HG03039 (cell line): ENCODE measurements around the gene TGM3.

ENCODE experiments used
- ATAC-seq: cut with Tn5 transposase; IDR thresholded peaks from one replicate; pipeline ENCODE4 v1.9.1; 2021; ENCODE audit warnings: mild to moderate bottlenecking, moderate library complexity; ENCODE audit not compliant: unreplicated experiment

TGM3 gene

DNA sequence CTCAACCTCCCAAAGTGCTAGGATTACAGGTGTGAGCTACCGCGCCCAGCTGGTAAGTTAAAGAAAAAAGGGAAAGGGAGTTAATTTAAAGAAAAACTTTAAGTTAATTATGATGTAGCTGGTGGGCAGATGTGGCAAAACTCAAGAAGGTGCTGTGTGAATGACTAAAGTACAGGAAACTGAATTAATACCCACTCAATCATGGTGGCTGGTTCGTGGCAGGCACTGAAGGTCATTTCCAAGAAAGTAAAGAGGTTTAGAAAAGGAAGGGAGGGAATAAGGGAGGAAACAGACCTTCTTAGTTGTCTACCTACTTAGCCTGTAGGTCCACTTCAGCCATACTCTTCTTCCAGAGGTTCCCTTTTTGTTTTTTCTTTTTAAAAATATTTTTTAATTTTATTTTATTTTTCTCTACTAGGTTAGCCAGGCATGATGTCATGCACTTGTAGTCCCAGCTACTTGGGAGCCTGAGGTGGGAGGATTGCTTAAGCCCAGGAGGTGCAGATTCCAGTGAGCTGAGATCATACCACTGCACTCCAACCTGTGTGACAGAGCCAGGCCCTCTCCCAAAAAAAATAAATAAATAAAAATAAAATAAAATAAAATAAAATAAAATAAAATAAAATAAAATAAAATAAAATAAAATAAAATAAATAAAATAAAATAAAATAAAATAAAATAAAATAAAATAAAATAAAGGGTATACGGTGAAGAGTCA is 11.9 kb upstream of the TGM3 start:
- no peak for ATAC-seq

DNA sequence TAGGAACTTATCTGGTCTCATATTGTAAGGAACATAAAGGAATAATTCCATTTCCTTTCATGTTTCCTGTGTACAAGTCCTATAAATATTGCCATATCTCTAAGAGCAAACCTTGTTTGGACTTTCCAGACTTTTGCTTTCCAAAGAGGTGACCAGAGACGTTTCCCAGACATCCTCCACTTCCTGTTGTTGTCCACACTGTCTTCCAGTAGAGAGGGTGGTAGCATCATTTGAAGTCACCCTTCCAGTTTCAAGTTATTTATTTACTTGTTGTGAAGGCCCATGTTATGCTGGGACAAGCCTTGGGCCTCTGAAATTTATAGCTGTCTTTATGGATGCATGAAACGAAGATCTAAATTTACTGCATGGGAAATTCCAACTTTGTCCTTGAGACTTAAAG is 10.6 kb upstream of the TGM3 start:
- ATAC-seq, result no peak

DNA sequence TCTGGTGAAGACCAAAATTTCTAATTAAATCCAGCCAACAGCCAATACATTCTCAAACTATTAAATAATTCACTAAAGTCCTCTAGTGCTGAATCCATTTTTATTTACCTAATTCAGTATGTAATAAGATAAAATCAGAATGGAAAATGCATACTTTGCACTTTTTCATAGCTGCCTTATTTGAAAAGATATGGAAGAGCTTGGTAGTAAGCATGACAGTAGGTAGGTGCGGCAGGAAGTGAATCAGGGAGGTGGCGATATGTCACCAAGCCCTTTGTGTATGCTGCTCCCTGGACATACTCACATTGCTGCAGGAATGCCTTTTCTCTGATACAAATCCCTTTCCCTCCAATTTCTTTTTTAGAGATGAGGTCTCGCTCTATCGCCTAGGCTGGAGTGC is 10.2 kb upstream of the TGM3 start:
- ATAC-seq, result no peak

DNA sequence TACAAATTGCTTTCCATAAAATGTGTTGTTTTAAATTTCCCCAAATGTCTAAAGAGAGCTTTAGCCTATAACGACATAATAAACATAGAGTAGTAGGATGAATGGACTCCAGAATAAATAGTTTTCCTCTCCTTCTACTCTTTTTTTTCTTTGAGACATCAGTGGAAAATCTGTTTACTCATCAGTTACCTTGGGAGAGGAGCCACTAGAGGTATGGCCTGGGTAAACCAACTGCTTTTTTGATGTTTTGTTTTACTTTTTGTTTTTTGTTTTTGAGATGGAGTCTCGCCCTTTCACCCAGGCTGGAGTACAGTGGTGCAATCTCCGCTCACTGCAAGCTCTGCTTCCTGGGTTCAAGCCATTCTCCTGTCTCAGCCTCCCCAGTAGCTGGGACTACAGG is 8.3 kb upstream of the TGM3 start:
- ATAC-seq, result no peak

DNA sequence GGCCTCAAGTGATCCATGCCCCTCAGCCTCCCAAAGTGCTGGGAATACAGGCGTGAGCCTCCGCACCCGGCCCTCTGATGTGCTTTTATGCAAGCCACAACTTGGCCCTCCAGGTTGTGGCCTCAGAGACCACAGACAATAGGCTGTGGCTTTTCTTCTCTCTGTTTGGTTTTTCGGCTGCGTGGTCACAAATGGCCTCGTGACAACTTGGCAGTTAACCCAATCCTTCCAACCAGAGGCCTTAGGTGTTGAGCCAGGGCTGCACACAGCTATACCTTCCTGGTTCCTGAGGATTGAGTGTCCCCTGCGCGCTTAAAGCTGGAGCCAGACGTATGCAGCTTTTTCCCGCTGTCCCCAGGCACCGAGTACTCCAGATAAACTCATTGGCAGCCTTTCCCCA is 6.3 kb upstream of the TGM3 start:
- ATAC-seq, result no peak

DNA sequence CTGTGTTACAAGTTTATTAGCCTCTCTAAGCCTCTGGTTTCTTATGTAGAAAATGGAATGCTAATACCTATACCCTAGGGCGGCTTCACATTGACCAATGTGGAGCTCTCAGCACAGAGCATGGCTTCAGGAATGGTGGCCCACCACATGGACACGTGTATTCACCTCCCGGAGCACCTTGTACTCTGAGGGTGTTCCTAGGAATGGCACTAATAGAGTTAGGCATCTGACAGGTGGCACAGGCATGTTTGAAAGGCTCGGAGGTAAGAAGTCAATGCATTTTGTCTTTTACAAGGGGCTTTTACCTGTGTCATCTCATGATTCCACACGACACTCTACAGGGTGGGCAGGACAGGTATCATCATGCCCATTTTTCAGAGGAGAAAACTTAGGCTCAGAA is 5.3 kb upstream of the TGM3 start:
- no peak for ATAC-seq

DNA sequence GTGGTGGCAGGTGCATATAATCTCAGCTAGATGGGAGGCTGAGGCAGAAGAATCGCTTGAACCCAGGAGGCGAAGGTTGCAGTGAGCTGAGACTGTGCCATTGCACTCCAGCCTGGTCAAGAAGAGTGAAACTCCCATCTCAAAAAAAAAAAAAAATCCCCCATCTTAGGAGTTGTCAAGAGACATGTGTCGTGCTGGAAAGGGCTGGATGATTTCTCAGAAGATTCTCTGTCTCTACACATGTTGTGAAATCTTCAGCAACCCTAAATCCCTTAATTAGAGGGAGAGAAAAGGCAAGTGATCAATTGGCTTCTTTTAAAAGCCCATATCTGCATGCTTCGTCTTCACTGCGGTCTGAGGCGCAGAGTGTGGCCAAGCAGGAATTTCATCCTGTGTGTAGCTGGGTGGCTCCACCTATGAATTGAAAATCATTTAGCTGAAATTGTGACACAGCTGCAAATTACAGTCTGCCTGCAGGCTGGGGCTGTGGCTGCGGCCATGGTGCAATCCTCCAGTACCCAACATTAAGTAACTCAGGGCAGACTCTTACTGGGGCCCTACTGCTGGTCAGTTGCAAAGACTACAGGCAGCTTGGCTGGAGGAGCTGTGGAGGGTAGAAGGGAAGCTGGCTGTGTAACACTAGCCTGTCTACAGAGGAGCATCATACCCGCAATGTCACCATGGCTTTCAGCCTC is 3.2 kb upstream of the TGM3 start:
- ATAC-seq, result no peak

DNA sequence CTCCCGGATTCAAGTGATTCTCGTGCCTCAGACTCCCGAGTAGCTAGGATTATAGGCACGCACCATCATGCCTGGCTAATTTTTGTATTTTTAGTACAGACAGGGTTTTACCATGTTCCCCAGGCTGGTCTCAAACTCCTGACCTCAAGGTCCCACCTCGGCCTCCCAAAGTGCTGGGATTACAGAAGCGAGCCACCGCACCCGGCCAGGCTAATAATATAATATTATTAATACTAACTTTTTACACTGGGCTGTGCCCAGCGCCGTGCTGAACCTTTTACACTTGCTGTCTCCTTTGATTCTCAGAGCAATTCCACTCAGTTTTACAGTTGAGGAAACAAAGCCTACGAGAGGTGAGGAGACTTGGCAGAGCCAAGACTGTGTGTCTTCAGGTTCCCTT is 2.3 kb upstream of the TGM3 start:
- ATAC-seq, result no peak

DNA sequence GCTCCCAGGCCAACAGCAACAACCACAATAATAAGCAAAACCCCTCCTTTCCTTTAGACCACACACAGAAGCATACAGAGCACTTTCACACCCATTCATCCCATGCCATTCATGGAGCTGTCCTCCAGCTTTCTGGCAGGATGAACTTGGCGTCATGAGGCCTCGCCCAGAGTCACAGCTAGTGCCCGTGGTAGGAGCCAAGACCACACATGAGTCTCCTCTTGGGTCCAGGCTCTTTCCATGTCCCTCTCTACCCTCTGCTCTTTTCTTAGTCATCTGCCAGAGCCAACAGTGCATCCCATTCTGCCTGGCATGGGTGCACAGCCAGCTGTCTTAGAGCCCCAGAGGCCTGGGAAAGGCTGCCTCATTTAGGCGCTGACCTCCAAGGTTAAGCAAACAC is 1.8 kb upstream of the TGM3 start:
- ATAC-seq, result no peak

DNA sequence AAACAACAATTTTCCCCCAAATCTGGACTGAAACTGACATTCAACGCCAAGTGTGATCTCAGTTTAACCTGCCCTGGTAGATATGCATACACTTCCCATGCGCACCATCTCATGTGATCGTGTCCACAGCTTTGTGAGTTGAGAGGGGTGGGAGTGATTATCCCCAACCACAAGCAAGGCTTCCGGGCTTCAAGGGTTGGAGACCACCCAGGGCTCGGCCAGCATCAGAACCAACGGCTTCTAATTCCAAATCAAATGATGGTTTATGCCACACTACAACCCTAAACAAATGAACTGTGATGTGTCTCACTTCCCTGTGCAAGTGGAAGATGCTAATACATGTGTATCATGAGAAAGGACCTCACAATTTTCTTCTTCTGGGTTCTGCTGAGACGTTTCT is 515 bp upstream of the TGM3 start:
- no peak for ATAC-seq

DNA sequence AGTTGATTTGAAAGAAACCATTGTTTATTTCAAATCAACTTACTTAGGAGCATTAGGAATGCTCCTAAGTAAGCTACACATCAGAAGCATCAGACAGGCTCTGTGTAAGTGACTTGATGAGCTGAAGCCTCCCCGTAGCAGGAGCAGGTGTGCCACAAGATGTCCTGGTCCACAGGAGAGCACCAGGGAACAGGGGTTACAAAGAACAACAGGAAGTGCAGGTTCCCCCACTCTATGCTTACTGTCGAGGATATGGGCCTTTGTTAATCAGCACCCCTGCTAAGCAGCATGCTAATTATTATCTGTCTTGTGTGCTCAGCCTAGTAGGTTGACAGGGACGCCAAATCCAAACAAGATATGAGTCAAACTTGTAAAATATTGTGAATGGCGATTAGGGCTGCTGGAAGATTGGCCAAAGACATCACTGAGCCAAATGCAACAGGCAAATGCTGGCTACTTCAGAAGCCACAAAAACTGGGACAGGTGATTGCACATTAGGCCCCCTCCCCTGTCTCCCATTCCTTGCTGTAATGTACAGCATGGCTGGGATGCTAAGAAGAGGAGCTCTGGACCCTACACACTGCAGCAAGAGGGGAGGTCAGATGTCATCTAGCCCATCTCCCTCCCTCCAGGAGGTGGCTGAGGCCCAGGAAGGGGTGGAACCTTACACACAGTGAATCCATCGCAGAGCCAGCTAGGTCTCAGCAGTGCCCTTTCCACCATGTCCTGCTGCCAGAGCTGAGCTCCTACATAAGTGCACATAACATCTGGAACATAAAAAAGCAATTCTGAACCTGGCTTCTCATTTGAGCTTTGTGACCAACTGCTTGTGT is 939 bp downstream of the TGM3 start:
- ATAC-seq, result no peak

DNA sequence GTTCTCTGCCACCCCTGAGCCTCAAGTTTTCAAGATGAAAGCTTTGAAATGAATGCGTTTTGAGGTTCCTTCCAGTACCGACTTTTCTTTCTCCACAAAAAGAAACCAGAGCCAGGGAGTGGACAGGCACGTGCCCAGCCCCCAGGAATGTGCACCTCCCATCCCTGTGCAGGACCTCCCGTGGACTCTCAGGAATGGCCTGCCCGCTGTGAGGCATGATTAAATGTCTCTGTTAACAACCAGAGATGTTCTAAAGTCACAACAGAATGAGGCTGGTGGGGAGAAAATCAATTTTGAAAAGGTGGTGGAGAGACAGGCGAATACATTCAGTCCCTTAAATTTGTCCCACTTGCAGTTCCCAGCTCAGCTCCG is 1.5 kb downstream of the TGM3 start:
- ATAC-seq, result no peak

DNA sequence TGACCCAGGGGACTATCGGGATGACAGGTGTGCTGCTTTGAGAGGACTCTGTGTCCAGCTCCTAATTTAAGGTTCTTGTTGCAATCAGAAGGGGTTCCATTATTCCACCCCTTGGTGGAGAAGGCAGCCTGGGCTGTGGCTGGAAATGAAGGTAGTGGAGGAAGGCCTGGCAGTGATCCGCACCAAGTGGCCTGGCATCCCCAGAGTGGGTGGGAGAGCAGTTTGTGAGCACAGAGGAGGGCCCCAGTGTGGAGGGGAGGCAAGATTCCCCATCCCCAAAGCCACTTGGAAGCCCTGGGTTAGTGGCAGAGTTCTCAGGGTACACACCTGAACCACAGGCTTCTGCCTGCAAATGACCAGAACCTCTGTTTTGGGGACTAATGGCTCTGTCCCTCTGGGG is 2.3 kb downstream of the TGM3 start:
- no peak for ATAC-seq

DNA sequence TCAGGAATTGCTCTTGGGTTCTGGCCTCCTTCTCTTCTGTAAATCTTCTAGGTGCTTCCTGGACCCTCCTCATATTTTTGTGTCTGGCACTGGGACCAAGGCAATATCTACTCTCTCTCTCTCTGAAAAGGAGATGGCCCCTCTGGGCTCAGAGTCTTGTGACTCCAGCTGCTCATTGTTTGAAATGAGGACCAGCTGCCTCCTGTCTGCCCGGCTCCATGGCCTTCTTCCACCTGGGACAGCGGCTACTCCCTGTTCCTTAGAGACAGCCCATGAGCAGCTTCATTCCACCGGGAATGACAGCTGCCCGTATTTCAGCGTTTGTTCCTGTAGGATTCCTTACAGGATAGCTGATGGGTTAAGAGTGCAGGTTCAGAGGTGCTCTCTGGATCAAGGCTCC is 2.9 kb downstream of the TGM3 start:
- no peak for ATAC-seq

DNA sequence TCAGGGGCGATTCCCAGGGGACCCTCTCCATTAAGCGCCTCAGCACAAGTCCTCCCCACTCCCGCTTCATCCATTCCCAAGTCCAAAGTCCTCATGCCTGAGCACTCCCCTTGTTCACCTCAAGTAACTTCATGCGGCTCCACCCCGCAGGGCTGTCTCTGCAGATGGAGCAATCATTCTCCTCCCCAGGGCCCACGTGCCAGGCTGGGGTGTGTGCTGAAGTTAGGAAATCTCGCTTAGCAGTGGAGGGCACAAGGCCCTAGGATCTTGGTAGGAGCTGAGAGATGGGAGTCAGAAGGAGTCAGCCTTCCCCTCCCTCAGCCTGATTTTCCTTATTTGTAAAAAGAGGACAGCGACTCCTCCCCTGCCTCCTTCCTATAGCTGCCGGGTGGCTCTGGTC is 3.5 kb downstream of the TGM3 start:
- no peak for ATAC-seq

DNA sequence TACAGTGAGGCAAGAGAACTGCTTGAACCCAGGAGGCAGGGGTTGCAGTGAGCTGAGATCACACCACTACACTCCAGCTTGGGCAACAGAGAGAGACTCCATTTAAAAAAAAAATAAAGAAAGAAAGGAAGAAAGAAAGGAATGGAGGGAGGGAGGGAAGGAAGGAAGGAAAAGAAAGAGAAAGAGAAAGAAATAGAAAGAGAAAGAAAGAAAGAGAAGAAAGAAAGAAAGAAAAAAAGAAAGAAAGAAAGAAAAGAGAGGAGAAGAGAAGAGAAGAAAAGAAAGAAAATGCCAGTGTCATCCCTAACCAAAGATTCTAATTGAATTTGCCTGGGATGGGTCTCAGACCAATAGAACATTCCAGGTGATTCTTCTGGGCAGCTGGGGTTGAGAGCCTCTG is 4.2 kb downstream of the TGM3 start:
- no peak for ATAC-seq

DNA sequence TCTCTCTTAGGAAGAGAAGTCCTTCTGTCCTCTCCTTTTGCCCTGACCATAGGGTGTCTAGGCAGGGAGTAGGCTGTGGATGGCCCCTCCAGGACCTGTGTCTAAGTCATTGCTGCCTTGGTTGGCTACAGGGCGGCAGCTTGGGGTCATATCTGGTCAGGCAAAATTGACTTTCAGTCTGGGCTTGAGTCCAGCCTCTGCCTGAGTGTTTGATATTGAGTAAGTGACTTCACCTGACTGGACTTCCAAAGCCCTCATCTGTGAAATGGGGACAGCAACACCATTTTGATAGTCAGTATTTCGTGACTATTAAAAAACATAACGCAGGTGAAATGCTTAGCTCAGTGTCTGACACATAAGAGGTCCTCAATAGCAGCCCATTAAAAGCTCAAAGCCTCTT is 4.6 kb downstream of the TGM3 start:
- no peak for ATAC-seq

DNA sequence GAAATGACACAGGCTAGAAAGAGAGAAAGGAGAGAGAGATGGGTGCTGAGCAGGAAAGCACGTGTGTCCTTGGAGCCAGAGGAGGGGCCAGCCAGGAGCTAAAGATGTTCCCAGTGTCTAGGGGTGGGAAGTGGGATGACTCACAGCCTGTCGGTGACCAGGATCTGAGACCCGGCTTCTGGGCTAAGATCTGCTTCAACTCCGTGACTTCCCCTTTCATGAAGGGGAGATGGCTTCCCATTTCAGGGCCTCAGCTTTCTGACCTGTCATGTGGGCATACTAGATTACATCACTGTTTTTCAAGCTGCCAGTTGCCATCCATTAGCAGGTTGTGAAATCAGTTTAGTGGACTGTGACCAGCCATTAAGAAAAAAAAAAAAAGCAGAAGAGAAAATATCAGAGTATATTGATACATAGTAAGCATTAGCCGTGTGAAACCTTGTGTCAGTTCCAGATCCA is 5.4 kb downstream of the TGM3 start:
- peak; percentile 82 for ATAC-seq

DNA sequence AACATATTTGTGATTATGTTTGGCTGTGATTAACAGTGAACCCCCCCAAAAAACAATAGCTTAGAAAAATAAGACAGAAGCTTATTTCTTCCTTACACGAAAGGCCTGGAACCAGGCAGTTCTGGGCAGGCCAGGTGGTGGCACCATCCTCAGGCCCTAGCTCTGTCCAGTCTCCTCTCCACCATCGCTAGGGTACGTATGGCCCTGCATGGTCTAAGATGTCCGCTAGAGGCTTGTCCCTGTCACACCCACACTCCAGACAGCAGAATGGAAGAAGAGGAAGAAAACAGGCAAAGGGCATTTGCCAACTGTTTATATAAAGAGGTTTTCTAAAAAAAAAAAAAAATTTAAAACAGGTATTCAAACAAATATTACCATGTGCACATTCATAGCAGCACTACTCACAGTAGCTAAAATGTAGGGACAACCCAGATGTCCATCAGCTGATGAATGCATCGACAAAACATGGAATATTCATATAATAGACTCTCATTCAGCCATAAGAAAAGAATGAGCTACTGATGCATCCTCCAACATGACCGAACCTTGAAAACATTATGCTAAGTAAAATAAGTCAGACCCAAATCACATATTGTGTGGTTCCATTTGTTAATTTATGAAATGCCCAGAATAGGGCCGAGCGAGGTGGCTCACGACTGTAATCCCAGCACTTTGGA is 6.7 kb downstream of the TGM3 start:
- ATAC-seq, result no peak

DNA sequence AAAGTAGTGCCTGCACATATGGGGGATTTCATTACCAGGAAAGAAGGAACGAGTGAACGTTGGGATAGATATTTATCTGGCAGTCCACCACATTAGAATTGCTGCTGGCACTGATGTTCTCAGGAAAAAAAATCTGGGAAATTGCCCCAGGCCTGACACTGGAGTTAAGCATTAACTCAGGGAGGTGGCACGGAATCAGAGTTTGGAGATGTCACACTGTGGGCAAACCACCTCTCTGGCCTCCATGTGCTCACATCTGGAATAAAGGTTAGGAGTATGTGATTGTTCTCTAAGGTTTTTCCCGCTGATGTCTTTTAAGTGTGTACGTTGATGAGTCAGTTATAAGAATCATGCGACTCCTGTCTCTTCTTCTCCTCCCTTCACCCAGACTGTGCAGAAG is 7.9 kb downstream of the TGM3 start:
- no peak for ATAC-seq

DNA sequence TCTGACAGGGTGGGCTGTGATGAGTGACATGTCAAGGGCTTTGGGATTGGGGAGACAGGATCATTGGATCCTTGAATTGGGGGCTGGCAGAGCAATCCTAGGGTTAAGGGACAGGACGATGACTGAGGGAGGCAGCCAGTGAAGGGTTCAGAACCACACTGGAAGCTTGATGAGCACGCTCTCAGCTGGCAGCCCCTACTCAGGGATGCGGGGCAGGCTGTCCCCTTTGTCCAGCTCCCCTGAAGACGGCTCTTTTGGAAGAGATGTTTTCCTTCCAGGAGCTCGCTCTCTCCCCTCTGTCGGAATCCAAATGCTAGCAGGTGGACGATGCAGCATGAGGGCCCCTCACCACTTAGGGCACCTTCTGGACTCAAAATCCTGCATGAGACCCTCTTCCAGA is 8.4 kb downstream of the TGM3 start:
- ATAC-seq, result no peak
